Hematopoietic multipotent progenitor cell treated with erythropoietin and hydrocortisone succinate and interleukin-3 and kit ligand, for 4 days (in vitro differentiated cells): ENCODE data around the gene TMA16.
"Not testable (repeated sequence)": the region's sequence is repeated elsewhere in the genome, so short reads cannot be mapped to it uniquely, and the experiment has no call there.

Experiments used
- DNase-seq: peaks from one replicate; pipeline ENCODE4 v3.0.0-alpha.2; 2015

TMA16 gene

GRCh38 chr4:163523791-163524365, 29.4 kb downstream of the TMA16 start:
- no peak for DNase-seq

DNA sequence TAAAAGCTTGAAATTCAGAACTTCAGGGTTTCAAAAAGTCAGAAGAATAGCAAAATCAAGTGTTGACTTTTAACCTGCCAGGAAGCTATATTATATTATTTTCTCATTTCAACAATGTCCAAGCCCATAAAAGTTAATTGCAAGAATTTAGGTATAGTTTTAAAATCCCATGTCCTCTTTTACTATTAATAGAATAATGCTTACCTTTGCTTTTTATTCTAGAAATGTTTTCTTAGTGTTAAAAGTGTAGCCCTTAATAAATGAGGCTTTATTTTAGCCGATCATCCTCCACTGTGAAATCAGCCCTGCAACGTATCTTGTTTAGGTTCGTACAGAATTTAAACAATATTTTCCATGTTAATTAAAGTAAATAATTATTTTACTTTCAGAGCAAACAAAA, 31.5 kb downstream of the TMA16 start:
- DNase-seq, result no peak

DNA sequence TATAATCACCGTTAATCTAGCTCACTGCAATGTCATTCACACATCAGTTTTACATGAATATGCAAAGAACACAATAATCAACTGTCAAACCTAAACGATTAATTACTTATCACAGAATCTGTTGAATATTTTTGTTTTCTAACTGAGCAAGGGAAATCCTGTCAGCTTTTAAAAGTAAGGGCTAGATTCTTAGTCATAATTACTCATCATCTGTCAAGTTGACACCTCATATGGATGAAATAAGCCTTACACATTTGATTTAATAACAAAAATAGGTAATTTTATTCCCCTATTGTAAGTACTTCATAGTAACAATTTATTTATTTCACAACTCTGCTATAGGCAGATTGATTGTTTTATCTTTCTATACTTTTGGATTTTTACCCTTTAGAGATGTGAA, 32.7 kb downstream of the TMA16 start:
- no peak for DNase-seq

- DNase-seq, result no peak
Measured at GRCh38 chr4:163528653-163529052, 34.2 kb downstream of the TMA16 start.

GRCh38 chr4:163534056-163534455, 39.6 kb downstream of the TMA16 start:
- no peak for DNase-seq

- DNase-seq, result peak; percentile 21
Measured at GRCh38 chr4:163535657-163536056, 41.2 kb downstream of the TMA16 start.

DNA sequence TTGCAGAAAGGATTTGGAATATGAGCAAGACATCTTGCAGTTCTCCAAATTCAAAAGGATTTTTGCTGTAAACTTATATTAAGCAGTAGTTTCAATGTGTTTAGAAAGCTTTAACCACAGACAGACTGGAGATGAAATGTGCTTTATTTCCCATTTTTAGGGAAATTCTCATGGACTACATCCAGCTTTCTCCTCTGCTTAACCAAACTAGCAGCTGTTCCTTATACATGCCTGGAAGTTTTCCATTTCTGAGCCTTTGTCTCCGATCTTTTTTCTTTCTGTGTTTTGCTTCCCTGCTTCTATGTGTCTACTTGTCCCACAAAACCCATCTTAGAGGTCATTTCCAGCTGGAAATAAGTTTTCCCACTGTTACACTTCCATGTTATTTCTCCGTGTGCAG, 41.6 kb downstream of the TMA16 start:
- no peak for DNase-seq

DNA sequence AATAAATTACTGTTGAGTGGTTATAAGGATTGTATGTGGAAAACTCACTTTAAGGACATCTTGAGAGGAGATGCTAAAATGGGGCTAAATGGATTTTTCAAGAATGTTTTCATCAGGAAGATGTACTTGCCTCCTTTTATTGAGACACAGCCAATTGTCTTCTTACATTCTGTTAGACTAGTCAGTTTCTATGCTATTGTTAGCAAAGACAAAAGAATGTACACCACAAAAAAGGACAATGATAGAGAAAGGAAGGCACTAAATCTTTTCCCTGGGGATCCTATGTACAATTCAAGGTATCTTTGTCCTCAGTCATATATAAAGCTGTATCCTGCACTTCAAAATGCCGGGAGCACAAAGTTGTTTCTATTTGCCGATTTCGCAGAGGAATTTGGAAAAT, 42.6 kb downstream of the TMA16 start:
- no peak for DNase-seq

DNA sequence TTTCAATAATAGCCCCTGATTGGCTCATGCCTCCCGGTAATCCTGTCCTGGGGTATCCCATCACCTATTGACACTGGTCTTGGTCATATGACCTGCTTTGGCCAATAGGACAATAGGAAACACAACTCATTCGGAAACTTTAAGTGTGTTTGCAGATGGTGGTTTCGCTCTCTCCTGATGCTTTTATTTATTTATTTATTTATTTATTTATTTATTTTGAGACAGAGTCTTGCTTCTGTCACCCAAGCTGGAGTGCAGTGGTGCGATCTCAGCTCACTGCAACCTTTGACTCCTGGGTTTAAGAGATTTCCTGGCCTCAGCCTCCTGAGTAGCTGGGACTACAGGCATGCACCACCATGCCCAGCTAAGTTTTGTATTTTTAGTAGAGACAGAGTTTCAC, 44.3 kb downstream of the TMA16 start:
- DNase-seq, result not testable (repeated sequence)

GRCh38 chr4:163540448-163540847, 46.0 kb downstream of the TMA16 start:
- no peak for DNase-seq

- no peak for DNase-seq
Measured at GRCh38 chr4:163540977-163541376, 46.5 kb downstream of the TMA16 start.

GRCh38 chr4:163542275-163542674, 47.8 kb downstream of the TMA16 start:
- DNase-seq, result no peak

GRCh38 chr4:163544407-163545038, 50.0 kb downstream of the TMA16 start:
- peak; percentile 88 for DNase-seq

GRCh38 chr4:163548481-163549243, 54.2 kb downstream of the TMA16 start:
- peak; percentile 78 for DNase-seq

- DNase-seq, result no peak
Measured at GRCh38 chr4:163550869-163551267, 56.4 kb downstream of the TMA16 start.

DNA sequence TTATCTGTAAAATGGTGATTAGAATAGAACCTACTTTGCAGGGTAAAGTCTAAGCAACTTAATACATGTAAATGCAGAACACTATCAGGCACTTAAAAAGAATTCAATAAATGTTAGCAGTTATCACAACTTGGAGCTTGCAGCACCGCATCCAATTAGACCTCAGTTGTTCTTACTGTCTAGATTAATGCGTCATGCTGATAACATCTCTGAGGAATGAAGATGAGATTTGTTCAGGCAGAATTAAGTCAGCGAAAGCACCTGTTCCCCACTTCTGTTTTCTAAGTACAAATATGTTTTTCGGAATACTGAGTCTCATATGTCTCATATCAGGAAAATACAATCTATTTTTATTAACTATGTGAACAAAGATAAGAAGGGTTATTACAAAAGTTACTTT, 58.7 kb downstream of the TMA16 start:
- DNase-seq, result no peak

GRCh38 chr4:163554870-163555465, 60.5 kb downstream of the TMA16 start:
- DNase-seq, result peak; percentile 75

DNA sequence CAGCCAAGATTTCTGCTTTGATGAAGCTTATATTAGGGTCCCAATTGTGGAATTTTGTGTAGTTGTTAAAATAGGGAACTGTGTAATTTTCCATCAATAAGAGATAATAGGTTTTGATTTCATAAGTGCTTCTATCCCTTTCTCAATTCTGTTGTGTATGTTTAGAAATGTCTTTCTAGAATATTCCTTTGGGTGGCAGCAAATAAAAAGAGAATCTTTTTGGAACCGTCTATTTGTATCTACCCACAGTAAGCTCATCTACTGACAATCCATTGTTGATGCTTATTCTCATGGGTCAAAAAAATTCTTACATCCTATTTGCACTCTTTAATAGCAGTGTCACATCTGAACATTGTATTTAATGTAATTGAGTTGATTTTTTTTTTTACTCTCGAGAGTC, 61.7 kb downstream of the TMA16 start:
- peak; percentile 68 for DNase-seq

DNA sequence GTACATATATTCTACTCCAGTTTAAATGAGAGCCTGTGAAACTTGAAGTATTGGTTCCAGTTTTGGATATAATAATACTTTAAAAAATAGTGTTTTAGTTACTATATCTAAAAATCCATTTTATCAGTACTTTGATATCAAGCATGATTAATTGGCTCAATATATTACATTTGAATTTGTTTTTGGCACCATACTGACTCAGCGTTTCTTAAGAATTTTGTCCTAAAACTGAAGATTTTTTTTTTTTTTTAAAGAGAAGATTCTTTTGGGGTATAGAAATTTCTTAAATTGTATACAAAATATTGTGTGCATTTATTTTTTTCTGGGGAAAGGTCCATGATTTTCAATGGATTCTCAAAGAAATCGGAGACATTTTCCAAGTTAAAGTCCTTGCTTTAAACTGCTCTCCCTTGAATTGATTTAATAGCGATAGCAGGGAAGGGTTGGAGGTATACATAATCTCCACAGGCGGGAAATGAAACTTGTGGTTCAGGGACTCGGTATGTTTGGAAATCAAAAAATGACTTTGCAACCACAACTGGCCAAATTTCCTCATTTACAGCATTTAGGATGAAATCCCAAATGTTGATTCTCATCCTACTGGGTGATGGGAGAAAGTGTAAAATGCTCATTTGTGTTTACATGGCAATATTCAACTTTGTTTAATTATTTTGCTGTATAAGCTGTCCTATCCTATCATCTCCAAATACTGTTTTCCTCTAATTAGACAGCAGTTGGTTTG, 62.3 kb downstream of the TMA16 start:
- DNase-seq, result no peak

- DNase-seq, result peak; percentile 78
Measured at GRCh38 chr4:163558539-163559044, 64.1 kb downstream of the TMA16 start.

DNA sequence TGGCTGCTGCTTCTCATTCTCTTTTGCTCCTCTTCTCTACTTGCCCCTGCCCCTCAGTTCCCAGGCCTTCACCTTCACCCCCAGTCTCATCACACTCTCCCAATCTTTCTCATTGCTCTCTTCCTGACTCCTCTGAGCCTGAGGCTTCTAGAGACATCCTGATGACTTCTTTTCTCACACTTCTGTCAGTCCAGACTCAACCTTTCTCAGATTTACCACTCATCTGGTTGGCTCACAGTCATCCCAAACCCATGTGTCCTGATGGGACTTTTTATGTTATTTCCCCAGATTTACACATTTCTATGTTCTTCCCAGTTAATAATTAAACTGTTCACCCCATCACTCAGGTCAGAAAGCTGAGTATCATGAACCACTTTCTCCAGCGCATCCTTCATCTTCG, 68.0 kb downstream of the TMA16 start:
- DNase-seq, result no peak

DNA sequence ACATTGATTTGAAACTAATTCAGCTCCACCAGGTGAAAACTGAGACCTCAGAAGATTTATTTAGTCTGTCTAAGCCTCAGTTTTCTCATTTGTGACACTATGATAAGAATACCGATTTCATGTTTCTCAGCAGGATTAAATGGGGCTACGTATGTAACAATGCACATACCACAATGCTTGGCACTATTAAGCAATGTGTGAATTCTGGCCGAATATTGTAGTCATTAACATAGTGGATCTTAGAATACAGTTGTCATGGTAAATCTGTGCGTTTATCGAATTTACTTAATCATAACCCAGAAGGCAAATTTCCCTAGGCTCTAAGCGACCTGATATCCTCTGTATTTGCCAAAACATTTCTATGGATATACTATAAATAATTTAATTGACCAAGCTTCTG, 69.1 kb downstream of the TMA16 start:
- no peak for DNase-seq

DNA sequence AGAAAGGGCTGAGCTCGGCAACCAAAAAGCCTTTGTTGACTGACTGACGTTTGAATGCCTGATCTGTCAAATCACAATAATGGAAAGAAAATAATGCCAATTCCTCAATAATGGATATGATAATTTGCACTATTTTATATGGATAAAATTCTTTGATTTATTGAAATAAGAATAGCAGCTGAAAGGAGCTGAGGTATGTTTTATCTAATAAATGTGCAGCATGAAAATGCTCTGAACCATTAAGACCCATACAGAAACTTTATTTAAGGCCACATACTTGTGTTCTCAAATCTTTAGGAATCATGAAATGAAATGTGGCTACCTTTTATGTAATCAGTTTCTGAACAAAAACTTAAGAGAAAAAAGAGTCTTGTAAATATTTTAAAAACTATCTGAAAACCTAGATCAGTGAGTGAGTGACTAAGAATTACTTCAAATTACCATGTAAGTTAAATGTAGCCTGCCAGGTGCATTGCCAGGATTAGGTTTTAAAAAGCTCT, 69.8 kb downstream of the TMA16 start:
- no peak for DNase-seq
